ENCODE data around the gene PSME4.
A peak's percentile ranks its signal among the peaks of the same experiment; 100 is the strongest.

The PSME4 gene

GRCh38 chr2:53970724-53971602 is at the start of gene PSME4:
PSME4 (minus strand) TSS chr2:53970993; CDS start chr2:53970784, 209 bp downstream.
- peak; percentile 92 to 97 (median 96) for DNase-seq

GRCh38 chr2:54015798-54016699 is 45.3 kb upstream of the PSME4 start:
- no peak for DNase-seq

- no peak for DNase-seq
These were observed 43.2 kb upstream of the PSME4 start for GRCh38 chr2:54013996-54014395.

GRCh38 chr2:54012538-54013141 is 41.8 kb upstream of the PSME4 start:
- no peak for DNase-seq

- DNase-seq = no peak
These were observed 38.8 kb upstream of the PSME4 start for GRCh38 chr2:54009549-54009948.

- DNase-seq = no peak
These were observed 37.6 kb upstream of the PSME4 start for GRCh38 chr2:54008439-54008838.

- peak in 1 of 3 donors; percentile 2 for DNase-seq
These were observed 29.7 kb upstream of the PSME4 start for GRCh38 chr2:54000524-54000923.

- no peak for DNase-seq
These were observed 29.3 kb upstream of the PSME4 start for GRCh38 chr2:54000122-54000521.

- DNase-seq = no peak
These were observed 28.0 kb upstream of the PSME4 start for GRCh38 chr2:53998834-53999233.

- peak in 2 of 3 donors; percentile 30 to 37 for DNase-seq
These were observed 24.3 kb upstream of the PSME4 start for GRCh38 chr2:53994818-53995808.

GRCh38 chr2:53991948-53992347 is 21.2 kb upstream of the PSME4 start:
- DNase-seq = no peak

- no peak for DNase-seq
These were observed 18.5 kb upstream of the PSME4 start for GRCh38 chr2:53989210-53989862.

- no peak for DNase-seq
These were observed 16.6 kb upstream of the PSME4 start for GRCh38 chr2:53987336-53987921.

GRCh38 chr2:53985646-53986045 is 14.9 kb upstream of the PSME4 start:
- no peak for DNase-seq

- peak; percentile 67 to 73 (median 67) for DNase-seq
These were observed 647 bp downstream of the PSME4 start for GRCh38 chr2:53969968-53970723.

- DNase-seq = peak; percentile 63 to 86 (median 83)
These were observed 1.4 kb downstream of the PSME4 start for GRCh38 chr2:53969285-53969967.

GRCh38 chr2:53964987-53965687 is 5.7 kb downstream of the PSME4 start:
- no peak for DNase-seq

- peak; percentile 16 to 59 (median 46) for DNase-seq
These were observed 6.4 kb downstream of the PSME4 start for GRCh38 chr2:53964257-53964952.

All from suppressor macrophage treated with lipopolysaccharide for 1 hour (primary cell).